Activated T-helper 1 cell treated with anti-CD3 and anti-CD28 coated beads, Interleukin-12 subunit alpha, Interleukin-12 subunit beta, Interleukin-2, Interleukin-4 antibody, amounts not matched to agents 30 ng/mL and 10 ng/mL and 1 ng/mL, durations not matched to agents 14 hours and 24 hours and 36 hours (primary cell): ENCODE results near the gene ELP5. TPM values are rescaled to one million over a fixed set of nuclear protein-coding genes. Genes with fewer than 3 reads are reported as not detected.

Source experiments
- DNase-seq: peaks from one replicate; pipeline ENCODE4 v3.0.0; 2021; ENCODE audit warnings: low spot score
- H3K27ac Mint-ChIP-seq: one replicate; pipeline ENCODE4 v1.8.0; 2021; ENCODE audit warnings: mild to moderate bottlenecking, mixed read lengths
- H3K27me3 Mint-ChIP-seq: one replicate; pipeline ENCODE4 v1.8.0; 2022; ENCODE audit warnings: mild to moderate bottlenecking, moderate library complexity, mixed read lengths; ENCODE audit not compliant: insufficient read depth
- H3K36me3 Mint-ChIP-seq: one replicate; pipeline ENCODE4 v1.8.0; 2021; ENCODE audit warnings: low read depth, mixed read lengths
- H3K4me1 Mint-ChIP-seq: one replicate; pipeline ENCODE4 v1.8.0; 2021; ENCODE audit warnings: low read depth, mixed read lengths
- H3K4me3 Mint-ChIP-seq: one replicate; pipeline ENCODE4 v1.8.0; 2021; ENCODE audit warnings: mild to moderate bottlenecking, moderate library complexity, mixed read lengths
- H3K9me3 Mint-ChIP-seq: one replicate; pipeline ENCODE4 v1.8.0; 2021; ENCODE audit warnings: mixed read lengths
- intact Hi-C: fragments of 100-400 bp; cut with micrococcal nuclease; formaldehyde crosslinking; loops from one replicate; pipeline ENCODE4 v1.15.1; 2024
- total RNA-seq: library from RNA; stranded (reverse); gene quantifications from 2 replicates; pipeline ENCODE4 v1.2.3, GENCODE V29; 2022

Gene ELP5
- 73.6 and 75.5 TPM in 2 replicates for total RNA-seq

GRCh38 chr17:7252176-7253043 is at the start of gene ELP5:
Gene ELP5 (plus strand): TSS chr17:7252215. CDS start chr17:7252551, 336 bp downstream.
- peak within 1 kb of the TSS; percentile 98 for H3K4me3 Mint-ChIP-seq
- H3K27ac Mint-ChIP-seq: peak within 1 kb of the TSS; percentile 99
- H3K9me3 Mint-ChIP-seq: no peaks in the 10 kb centered on the region
- peaks cover 31% of the 10 kb centered on the region for H3K36me3 Mint-ChIP-seq
- peak; percentile 86 for DNase-seq
- peaks cover 5% of the 10 kb centered on the region for H3K27me3 Mint-ChIP-seq
- H3K4me1 Mint-ChIP-seq: peaks cover 42% of the 10 kb centered on the region
- intact Hi-C loops: loop anchor here (1.0 to 5.0 kb wide), 11 partner anchors 13 to 434 kb away; partner anchors contain the start of genes ACADVL, DLG4, EIF5A and PHF23

- Mint-ChIP-seq H3K4me3 (peak overlapping the region; percentile 30), H3K27ac (peak overlapping the region; percentile 42), H3K27me3 (no peaks in the 10 kb centered on the region), H3K36me3 (peaks cover 5% of the 10 kb centered on the region), H3K9me3 (no peaks in the 10 kb centered on the region), H3K4me1 (peaks cover 23% of the 10 kb centered on the region)
- intact Hi-C loops: no loop called here
- no peak for DNase-seq
These were observed 48.6 kb upstream of the ELP5 start for GRCh38 chr17:7203391-7203790.

GRCh38 chr17:7204336-7204735 is 47.7 kb upstream of the ELP5 start:
- intact Hi-C loops: loop anchor here (2.0 kb wide), 1 partner anchor 14 kb away; the partner anchor contains the start of genes ACADVL and DLG4
- H3K4me1 Mint-ChIP-seq: peaks cover 23% of the 10 kb centered on the region
- DNase-seq: no peak

GRCh38 chr17:7204828-7205461 is 47.1 kb upstream of the ELP5 start:
- peaks cover 2% of the 10 kb centered on the region for H3K27me3 Mint-ChIP-seq
- intact Hi-C loops: loop anchor here (1.0 to 2.0 kb wide), 4 partner anchors 9 to 34 kb away; partner anchors contain the start of genes ACADVL, DLG4, DVL2 and PHF23
- H3K4me1 Mint-ChIP-seq: peaks cover 24% of the 10 kb centered on the region
- no peaks in the 10 kb centered on the region for H3K9me3 Mint-ChIP-seq
- peak; percentile 92 for DNase-seq
- H3K36me3 Mint-ChIP-seq: peaks cover 5% of the 10 kb centered on the region
- peak overlapping the region; percentile 86 for H3K27ac Mint-ChIP-seq
- H3K4me3 Mint-ChIP-seq: peak overlapping the region; percentile 85

More at GRCh38 chr17:7204336-7204735, 47.7 kb upstream of the ELP5 start:
- no peaks in the 10 kb centered on the region for H3K27me3 Mint-ChIP-seq
- peak overlapping the region; percentile 85 for H3K4me3 Mint-ChIP-seq
- no peaks in the 10 kb centered on the region for H3K9me3 Mint-ChIP-seq
- peaks cover 5% of the 10 kb centered on the region for H3K36me3 Mint-ChIP-seq
- peak overlapping the region; percentile 86 for H3K27ac Mint-ChIP-seq

GRCh38 chr17:7205561-7205960 is 46.5 kb upstream of the ELP5 start:
- Mint-ChIP-seq H3K4me1 (peaks cover 29% of the 10 kb centered on the region), H3K27ac (peak overlapping the region; percentile 86), H3K9me3 (no peaks in the 10 kb centered on the region), H3K36me3 (peaks cover 5% of the 10 kb centered on the region), H3K27me3 (peaks cover 5% of the 10 kb centered on the region), H3K4me3 (peak overlapping the region; percentile 85)
- intact Hi-C loops: loop anchor here (1.0 to 2.0 kb wide), 4 partner anchors 9 to 34 kb away; partner anchors contain the start of genes ACADVL, DLG4, DVL2 and PHF23
- DNase-seq: no peak

GRCh38 chr17:7207120-7208001 is 44.7 kb upstream of the ELP5 start:
- Mint-ChIP-seq H3K36me3 (peaks cover 4% of the 10 kb centered on the region), H3K27ac (peak overlapping the region; percentile 42), H3K4me3 (peak overlapping the region; percentile 2), H3K27me3 (peaks cover 11% of the 10 kb centered on the region), H3K9me3 (no peaks in the 10 kb centered on the region), H3K4me1 (peaks cover 29% of the 10 kb centered on the region)
- intact Hi-C loops: no loop called here
- no peak for DNase-seq

- Mint-ChIP-seq H3K36me3 (no peaks in the 10 kb centered on the region), H3K4me3 (no peak overlapping the region), H3K4me1 (peaks cover 29% of the 10 kb centered on the region), H3K27ac (no peak overlapping the region), H3K27me3 (peaks cover 11% of the 10 kb centered on the region), H3K9me3 (no peaks in the 10 kb centered on the region)
- intact Hi-C loops: no loop called here
- DNase-seq: no peak
These were observed 43.9 kb upstream of the ELP5 start for GRCh38 chr17:7208027-7208571.

- no peak overlapping the region for H3K4me3 Mint-ChIP-seq
- intact Hi-C loops: no loop called here
These were observed 43.1 kb upstream of the ELP5 start for GRCh38 chr17:7208754-7209460.

GRCh38 chr17:7211491-7212273 is 40.3 kb upstream of the ELP5 start:
- Mint-ChIP-seq H3K36me3 (no peaks in the 10 kb centered on the region), H3K4me1 (peaks cover 38% of the 10 kb centered on the region), H3K27ac (no peak overlapping the region), H3K27me3 (peaks cover 14% of the 10 kb centered on the region), H3K4me3 (no peak overlapping the region), H3K9me3 (no peaks in the 10 kb centered on the region)
- intact Hi-C loops: loop anchor here (10.0 kb wide), 1 partner anchor 1813 kb away; the partner anchor contains the start of gene NTN1
- no peak for DNase-seq

More at GRCh38 chr17:7208754-7209460, 43.1 kb upstream of the ELP5 start:
- no peak for DNase-seq
- no peaks in the 10 kb centered on the region for H3K9me3 Mint-ChIP-seq
- H3K27me3 Mint-ChIP-seq: peaks cover 11% of the 10 kb centered on the region
- no peak overlapping the region for H3K27ac Mint-ChIP-seq
- no peaks in the 10 kb centered on the region for H3K36me3 Mint-ChIP-seq
- H3K4me1 Mint-ChIP-seq: peaks cover 37% of the 10 kb centered on the region

GRCh38 chr17:7213895-7214299 is 38.1 kb upstream of the ELP5 start:
- peak overlapping the region; percentile 98 for H3K27ac Mint-ChIP-seq
- intact Hi-C loops: loop anchor here (1.0 to 10.0 kb wide), 9 partner anchors 9 to 1811 kb away; partner anchors contain the start of genes EIF5A, NTN1, PHF23 and POLR2A
- DNase-seq: peak; percentile 64
- peak overlapping the region; percentile 91 for H3K4me3 Mint-ChIP-seq
- no peaks in the 10 kb centered on the region for H3K36me3 Mint-ChIP-seq
- H3K4me1 Mint-ChIP-seq: peaks cover 48% of the 10 kb centered on the region
- H3K9me3 Mint-ChIP-seq: no peaks in the 10 kb centered on the region
- peaks cover 14% of the 10 kb centered on the region for H3K27me3 Mint-ChIP-seq
